IPS DF 4.7 (cell line): ENCODE measurements around the gene CCDC40.

Source experiments
- DNase-seq: peaks from one replicate; pipeline ENCODE4 v3.0.0-alpha.2; 2013; ENCODE audit warnings: low spot score; ENCODE audit errors: extremely low read depth

The CCDC40 gene

DNA sequence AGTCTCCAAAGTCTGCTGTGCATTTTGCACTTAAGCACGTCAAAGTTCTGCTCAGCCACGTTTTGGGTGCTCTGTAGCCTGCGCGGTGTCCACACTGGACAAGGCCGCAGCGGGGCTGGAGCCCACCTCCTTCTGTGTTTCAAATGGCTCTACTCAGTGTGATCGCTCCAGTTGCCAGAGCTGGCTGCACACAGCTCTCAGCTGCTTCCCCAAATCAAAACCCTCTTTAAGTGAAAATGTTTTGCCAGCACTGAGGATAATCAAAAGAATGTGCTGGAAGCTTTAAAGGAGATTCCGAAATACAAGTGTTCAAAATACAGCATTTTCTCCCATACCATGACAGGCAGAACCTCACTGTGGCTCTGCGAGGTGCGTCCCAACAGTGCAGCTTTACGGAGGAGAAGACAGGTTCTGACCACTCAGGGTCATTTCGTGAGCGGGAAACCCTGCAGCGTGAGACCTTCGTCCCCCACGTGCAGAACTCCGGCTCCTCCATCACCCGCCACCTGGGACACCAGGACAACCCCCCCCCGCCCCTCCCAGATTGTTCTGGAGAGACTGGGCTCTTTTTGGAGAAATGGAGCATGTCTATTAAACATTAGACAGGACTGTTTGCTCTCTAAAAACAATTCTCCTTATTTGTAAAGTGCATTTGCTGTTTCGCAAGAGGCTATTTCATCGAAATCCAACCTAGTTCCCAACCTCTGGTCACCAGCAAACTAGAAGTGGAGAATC is 17.4 kb upstream of the CCDC40 start:
- no peak for DNase-seq

- DNase-seq, result no peak
Observed at GRCh38 chr17:80021600-80021999, 14.8 kb upstream of the CCDC40 start.

GRCh38 chr17:80023481-80024205 is 12.8 kb upstream of the CCDC40 start:
- DNase-seq, result no peak

DNA sequence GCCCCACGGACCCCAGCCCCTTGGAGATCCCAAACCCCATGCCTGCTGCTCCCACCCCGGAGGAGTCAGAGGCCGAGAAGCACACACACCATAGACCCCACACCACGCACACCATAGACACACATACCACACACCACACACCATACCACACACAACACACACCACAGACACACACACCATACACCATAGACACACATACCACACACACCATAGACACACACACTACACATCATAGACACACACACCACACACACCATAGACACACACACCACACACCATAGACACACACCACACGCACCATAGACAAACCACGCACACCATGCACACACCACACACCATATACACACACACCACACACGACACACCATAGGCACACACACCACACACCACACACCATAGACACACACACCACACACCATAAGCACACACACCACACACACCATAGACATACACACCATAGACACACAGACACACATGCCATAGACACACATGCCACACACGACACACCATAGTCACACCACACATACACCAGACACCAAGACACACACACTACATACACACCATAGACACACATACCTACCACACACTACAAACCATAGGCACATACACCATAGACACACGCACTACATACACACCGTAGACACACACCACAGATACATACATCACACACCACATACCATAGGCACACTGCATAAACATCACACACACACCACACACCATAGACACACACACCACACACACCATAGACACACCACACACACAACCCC is 12.1 kb upstream of the CCDC40 start:
- no peak for DNase-seq

DNA sequence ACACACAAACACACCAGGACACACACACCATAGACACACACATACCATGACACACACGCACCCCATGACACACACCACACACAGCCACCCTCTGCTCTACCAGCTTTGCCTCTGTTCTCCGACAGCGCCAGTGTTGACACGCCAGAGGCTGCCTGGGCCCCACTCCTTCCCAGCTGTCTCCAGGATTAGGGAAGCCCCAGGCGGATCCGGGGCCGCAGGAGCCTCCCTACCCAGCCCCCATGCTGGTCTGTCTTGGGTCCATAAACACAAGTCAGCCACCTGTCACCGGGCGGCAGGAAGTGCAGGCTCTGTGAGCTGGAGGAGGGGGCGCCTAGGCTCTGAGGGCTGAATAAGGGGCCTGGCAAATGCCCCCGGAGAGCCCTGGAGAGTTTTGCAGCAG is 11.3 kb upstream of the CCDC40 start:
- no peak for DNase-seq

- DNase-seq, result no peak
Observed at GRCh38 chr17:80025796-80026195, 10.6 kb upstream of the CCDC40 start.

DNA sequence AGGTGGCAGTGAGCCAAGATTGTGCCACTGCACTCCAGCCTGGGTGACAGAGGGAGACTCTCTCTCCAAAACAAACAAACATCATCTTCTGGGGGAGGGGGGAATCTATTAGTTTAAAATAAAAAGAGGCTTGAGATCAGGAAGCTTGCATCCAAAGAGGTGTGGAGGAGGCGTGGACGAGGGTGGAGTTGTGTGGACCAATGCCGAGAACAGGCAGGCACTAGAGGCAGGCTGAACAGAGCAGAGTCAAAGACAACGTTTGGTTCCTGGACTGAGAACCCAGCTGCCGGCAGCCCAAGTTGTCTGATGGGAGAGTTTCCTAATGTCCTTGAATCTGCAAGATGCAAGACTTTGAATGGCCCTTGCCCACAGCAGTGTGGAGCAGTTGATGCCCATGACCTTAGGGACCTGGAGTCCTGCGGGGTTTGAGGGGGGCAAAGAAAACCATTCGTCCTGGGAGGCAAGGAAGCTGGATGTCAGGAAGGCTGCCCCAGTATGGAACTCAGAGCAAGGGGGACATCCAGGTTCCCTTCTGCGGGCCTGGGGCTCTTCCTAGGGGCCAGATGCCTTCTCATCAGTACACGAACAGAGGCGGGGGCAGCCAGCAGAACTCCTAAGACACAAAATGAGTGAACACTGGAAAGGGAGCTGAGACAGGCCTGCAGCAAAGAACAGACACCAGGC is 9.9 kb upstream of the CCDC40 start:
- DNase-seq, result no peak

- no peak for DNase-seq
Observed at GRCh38 chr17:80027043-80027435, 9.4 kb upstream of the CCDC40 start.

- no peak for DNase-seq
Observed at GRCh38 chr17:80028030-80028429, 8.4 kb upstream of the CCDC40 start.

- no peak for DNase-seq
Observed at GRCh38 chr17:80029258-80029974, 7.0 kb upstream of the CCDC40 start.

DNA sequence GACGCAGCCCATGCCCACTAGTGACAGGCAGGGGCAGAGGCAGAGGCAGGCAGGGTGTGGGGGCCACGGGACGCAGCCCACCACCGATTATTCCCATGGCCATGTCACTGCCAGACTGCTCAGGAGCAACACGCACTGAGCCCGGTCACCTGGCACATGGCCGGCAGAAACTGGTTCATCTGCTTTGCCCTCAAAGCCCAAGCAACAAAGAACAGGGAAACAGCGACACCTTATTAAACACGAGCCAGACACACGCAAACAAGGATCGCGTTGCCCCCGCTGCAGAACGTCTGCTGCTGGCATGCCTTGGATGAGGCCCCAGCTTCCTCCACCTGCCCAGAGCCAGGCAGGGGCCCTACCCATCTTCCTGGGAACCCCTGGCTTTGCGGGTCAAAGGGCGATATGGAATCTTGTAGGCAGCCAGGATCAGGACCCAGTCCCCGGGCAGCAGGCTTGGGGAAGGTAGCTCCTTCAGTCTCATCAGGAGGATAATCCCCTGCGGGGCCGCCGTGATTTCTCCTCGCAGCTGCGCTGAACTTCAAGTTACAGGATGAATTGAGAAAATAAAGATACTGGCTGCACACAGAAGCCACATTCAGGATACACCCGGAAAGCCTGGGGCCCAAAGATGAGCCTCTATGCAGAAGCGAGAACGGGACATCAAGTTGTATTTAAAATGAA is 5.6 kb upstream of the CCDC40 start:
- no peak for DNase-seq

- no peak for DNase-seq
Observed at GRCh38 chr17:80031691-80032430, 4.6 kb upstream of the CCDC40 start.

DNA sequence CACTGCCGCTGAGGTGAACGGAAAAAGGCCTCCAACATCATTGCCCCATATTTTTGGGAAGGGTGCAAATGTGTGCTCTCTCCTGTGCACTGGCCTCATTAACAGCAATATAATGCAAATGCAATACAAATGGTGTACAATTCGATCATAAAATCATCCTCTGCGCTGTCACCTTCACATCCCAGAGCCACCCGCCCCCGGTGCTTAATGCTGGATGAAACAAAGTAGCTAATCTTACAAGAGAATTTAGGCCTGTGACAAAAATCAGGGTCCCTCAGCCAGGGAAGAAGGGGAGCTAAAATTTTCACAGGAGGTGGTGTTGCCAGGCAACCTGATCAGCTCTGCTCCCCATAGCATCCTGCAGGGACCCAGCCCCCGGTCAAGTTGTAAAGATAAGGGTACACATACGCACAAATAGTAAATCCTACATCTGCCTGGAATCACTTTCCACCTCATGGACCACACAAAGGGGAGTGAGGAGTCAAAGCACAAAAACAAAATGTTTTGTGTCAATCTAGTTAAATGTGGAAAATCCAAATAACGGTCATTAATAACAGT is 3.7 kb upstream of the CCDC40 start:
- no peak for DNase-seq

DNA sequence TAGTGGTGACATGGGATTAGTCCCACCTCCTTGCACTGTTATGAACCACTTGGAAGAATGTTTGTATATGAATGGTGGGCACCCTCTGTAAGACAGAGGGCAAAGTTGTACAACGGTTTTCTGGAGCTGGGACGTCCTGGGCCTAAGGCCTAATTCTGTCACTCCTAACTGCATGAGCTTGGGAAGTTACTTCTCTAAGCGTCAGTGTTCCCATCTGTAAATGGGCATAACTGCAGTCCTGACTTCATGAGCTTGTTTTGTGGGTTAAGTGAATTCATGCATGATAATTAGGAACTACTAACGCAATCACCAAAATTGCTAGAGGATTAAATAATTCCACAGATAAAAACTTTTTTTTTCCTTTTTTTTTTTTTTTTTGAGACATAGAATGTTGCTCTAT is 2.6 kb upstream of the CCDC40 start:
- DNase-seq, result no peak

DNA sequence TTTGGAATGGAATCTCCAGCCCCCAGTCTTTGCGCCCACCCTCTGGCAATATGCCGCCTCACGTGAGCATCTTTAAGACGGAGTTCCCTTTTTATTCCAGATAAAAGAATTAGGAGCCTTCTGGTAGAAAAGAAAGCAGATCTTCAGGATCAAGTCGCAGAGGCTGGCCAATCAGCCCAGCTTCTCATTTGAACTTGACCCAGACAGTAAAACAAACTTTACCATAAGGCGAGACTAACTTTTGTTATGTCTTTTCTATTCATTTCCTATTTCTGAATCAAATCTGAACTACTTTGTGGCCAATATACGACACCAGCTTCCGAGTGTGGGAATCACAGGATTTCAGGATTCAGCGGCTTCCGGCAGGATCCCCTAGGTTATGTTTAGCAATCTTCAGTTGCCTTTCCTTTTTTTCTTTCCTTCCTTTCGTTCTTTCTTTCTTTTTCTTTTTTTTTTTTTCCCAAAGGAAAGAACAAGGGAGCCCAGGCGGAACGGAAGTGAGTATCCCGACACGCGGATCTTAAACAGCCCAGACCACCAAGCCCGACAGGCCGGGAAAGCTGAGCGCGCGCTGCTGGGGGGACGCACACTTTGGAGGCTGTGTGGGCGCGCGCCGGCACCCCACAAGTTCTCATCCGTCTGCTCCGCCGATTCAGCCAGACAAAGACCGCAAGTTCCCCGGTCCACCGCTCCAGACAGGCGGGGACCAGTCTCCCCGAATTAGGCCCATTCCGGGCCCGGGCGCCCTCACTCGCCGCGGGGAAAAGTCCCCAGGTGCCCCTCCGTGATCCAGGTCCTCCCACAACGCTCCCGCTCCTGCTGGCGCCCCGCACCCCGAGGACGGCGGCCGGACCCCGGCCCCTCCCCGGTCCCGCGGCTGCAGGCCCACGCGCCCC is 1.4 kb upstream of the CCDC40 start:
- DNase-seq, result no peak

GRCh38 chr17:80035687-80035936 is 830 bp upstream of the CCDC40 start, which contains the start of gene TBC1D16:
TSS of gene TBC1D16 (minus strand) at chr17:80035872. CDS start at chr17:80013547, 22,325 bp downstream.
- DNase-seq, result no peak

DNA sequence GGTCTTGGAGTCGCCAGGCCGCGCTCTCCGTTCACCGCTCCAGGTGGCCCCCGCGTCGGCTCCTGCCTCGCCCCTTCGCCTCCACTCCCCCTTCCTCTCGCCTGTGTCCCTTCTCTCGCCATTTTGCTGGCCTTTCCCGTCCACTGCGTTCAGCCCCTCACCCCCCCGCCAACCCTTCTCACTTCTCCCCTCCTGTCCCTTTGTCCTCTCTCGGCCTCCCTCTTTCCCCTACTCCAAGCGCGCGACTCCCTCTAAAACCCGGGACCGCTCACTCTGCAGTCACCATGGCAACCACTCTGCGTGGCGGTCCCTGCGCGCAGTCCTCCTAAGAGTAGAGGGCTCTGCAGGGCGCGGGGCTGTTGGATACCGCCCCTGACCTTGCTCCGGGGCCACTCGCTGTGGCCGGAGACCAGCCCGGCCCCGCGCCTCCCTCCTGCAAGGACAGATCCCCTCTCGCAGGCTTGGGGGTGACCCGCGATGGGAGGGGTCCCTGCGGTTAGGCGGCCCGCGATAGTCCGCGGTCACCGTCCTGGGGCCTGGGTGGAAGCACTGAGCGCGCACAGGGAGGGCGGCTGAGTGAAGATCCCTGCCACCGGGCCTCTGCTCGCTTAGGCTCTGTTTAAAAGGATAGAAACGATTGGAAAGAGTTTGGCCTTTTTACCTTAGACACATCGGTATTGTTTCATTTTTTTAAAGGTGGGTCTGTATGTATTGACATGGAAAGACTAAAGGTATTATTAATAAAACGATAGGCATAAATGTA is 454 bp downstream of the CCDC40 start:
- DNase-seq, result no peak

GRCh38 chr17:80043963-80044362 is 7.5 kb downstream of the CCDC40 start:
- no peak for DNase-seq
